Breast epithelium (tissue), 4 donors: ENCODE measurements around the gene CBFA2T3. TPM values are rescaled to one million over a fixed set of nuclear protein-coding genes. Genes with fewer than 3 reads are reported as not detected.

Experiments used
- DNase-seq, 2 donors: peaks; one replicate each; pipeline ENCODE4 v3.0.0-alpha.2; 2019; ENCODE audit warnings: low spot score in 2 of 2
- H3K27ac ChIP-seq, 2 donors: fragments of 200-600 bp; sonication (generic) in 1 of 2; one replicate each; pipeline ENCODE4 v1.5.1; 2016 to 2019; ENCODE audit warnings: mild to moderate bottlenecking in 1 of 2
- H3K27me3 ChIP-seq, 2 donors: fragments of 200-600 bp; sonication (generic) in 1 of 2; one replicate each; pipeline versions ENCODE4 v1.5.1 to v1.6.0; 2017 to 2019; ENCODE audit warnings: control low read depth in 1 of 2, mild to moderate bottlenecking in 1 of 2
- H3K36me3 ChIP-seq: fragments of 200-600 bp; one replicate; pipeline ENCODE4 v1.5.1; 2019
- H3K4me1 ChIP-seq, 2 donors: fragments of 200-600 bp; sonication (generic); one replicate each; pipeline ENCODE4 v1.5.1; 2016 to 2019; ENCODE audit warnings: control low read depth in 1 of 2
- H3K4me3 ChIP-seq, 3 donors: fragments of 200-600 bp; sonication (generic); 1 replicate in 2 of 3; 2 replicates in 1 of 3; pipeline ENCODE4 v1.5.1; 2016 to 2019; ENCODE audit warnings: mild to moderate bottlenecking in 3 of 3, moderate library complexity in 2 of 3
- H3K9me3 ChIP-seq, 2 donors: fragments of 200-600 bp; sonication (generic) in 1 of 2; one replicate each; pipeline ENCODE4 v1.5.1; 2016 to 2019; ENCODE audit warnings: control low read depth in 1 of 2
- CTCF ChIP-seq, 3 donors: fragments of 450-650 bp; IDR thresholded peaks; one replicate each; pipeline ENCODE4 v1.5.1; 2016 to 2017; ENCODE audit warnings: antibody characterized with exemption in 3 of 3, mild to moderate bottlenecking in 3 of 3, moderate library complexity in 3 of 3
- POLR2A ChIP-seq: fragments of 450-650 bp; IDR thresholded peaks from one replicate; pipeline ENCODE4 v1.6.1; 2016; ENCODE audit warnings: antibody characterized with exemption, mild to moderate bottlenecking, moderate library complexity
- POLR2AphosphoS5 ChIP-seq, 3 donors: sonication (generic); formaldehyde crosslinking; IDR thresholded peaks; one replicate each; pipeline ENCODE4 v1.6.1; 2017; ENCODE audit warnings: antibody characterized with exemption in 3 of 3
- intact Hi-C: fragments of 100-400 bp; cut with DNase I; formaldehyde crosslinking; loops from one replicate; pipeline ENCODE4 v1.15.1; 2023; ENCODE audit warnings: low total_unique reads
- total RNA-seq, 3 donors: library from RNA; depleted of rRNA; stranded (reverse); fragments of >200 nt; gene quantifications; one replicate each; pipeline ENCODE4 v1.1.0, GENCODE V29; 2016

Gene CBFA2T3
- total RNA-seq, 3 donors from 2014 or later = 0.64 to 2.3 (median 0.88) TPM

- Histone ChIP-seq H3K36me3 (no peaks in the 10 kb centered on the region), H3K4me1 (peaks cover 0 to 6% of the 10 kb centered on the region in 2 donors), H3K9me3 (no peaks in the 10 kb centered on the region), H3K4me3 (no peak overlapping the region), H3K27me3 (peaks cover 2 to 24% of the 10 kb centered on the region in 2 donors), H3K27ac (no peak overlapping the region)
- no peak for DNase-seq
- intact Hi-C loops = no loop called here
- TF ChIP-seq CTCF (IDR thresholded peaks at IDR 0.05) = no peak
- no peak for TF ChIP-seq POLR2AphosphoS5 (IDR thresholded peaks at IDR 0.05)
Measured at GRCh38 chr16:88945473-88945872, 31.5 kb downstream of the CBFA2T3 start.

- Histone ChIP-seq H3K27ac (no peak overlapping the region), H3K4me3 (no peak overlapping the region), H3K4me1 (peaks cover 0 to 19% of the 10 kb centered on the region in 2 donors), H3K9me3 (no peaks in the 10 kb centered on the region), H3K27me3 (peaks cover 2 to 36% of the 10 kb centered on the region in 2 donors), H3K36me3 (no peaks in the 10 kb centered on the region)
- TF ChIP-seq CTCF (IDR thresholded peaks at IDR 0.05) (no peak), POLR2AphosphoS5 (IDR thresholded peaks at IDR 0.05) (no peak), POLR2A (no peak)
- intact Hi-C loops = no loop called here
- no peak for DNase-seq
Measured at GRCh38 chr16:88943741-88944140, 33.3 kb downstream of the CBFA2T3 start.

GRCh38 chr16:88943131-88943664 lies 33.8 kb downstream of the CBFA2T3 start:
- Histone ChIP-seq H3K27ac (no peak overlapping the region), H3K4me3 (no peak overlapping the region), H3K9me3 (no peaks in the 10 kb centered on the region), H3K36me3 (no peaks in the 10 kb centered on the region), H3K4me1 (peaks cover 0 to 19% of the 10 kb centered on the region in 2 donors), H3K27me3 (peaks cover 2 to 36% of the 10 kb centered on the region in 2 donors)
- intact Hi-C loops = no loop called here
- TF ChIP-seq CTCF (IDR thresholded peaks at IDR 0.05) = no peak
- no peak for TF ChIP-seq POLR2A
- TF ChIP-seq POLR2AphosphoS5 (IDR thresholded peaks at IDR 0.05) = no peak
- no peak for DNase-seq

DNA sequence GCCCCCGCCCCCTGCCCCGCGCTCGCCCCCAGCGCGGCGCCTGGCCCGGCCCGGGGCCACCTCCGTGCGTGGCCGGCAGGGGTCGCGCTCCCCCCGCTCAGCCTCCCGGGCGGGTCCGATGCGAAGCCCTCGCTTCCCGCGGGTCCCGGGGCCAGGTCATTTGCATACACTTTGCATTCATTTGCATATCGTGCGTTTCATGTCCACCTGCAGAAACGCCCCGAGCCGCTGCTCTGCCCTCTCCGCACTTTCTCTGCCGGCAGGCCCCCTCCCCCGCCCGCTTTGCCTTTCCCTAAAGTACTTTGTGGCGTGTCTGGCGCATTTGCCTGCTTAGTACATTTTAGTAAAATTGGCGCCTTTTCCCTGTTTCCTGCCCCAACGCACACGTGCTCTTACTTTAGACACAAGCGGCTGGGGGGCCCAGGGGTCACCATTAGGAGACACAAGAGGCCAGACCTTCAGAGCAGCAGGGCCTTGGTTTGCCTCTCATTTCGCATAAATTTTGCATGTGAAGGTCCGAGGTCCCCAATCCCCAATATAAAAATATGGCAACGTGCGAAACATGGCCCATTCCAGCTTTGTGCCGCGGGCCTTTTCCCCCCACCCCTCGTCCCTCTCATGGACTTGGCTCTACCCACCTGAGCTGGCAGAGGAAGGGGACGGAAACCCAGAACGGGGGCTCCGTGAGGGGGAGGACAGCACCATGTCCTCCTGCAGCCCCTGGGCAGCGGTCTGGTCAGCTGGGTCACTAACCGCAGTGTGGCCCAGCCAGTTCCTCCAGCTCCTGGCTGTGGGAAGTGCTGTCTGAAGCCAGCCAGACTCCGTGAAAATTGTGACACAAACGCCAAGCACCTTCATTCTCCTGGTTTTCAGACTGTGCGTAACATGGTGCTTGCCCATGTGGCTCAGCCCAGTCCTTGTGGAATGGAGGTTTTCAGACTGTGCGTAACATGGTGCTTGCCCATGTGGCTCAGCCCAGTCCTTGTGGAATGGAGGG lies 34.8 kb downstream of the CBFA2T3 start:
- Histone ChIP-seq H3K27ac (no peak overlapping the region), H3K9me3 (no peaks in the 10 kb centered on the region), H3K4me3 (peak overlapping the region; percentile 49 to 82 (median 57)), H3K36me3 (no peaks in the 10 kb centered on the region), H3K27me3 (peaks cover 2 to 29% of the 10 kb centered on the region in 2 donors), H3K4me1 (peaks cover 0 to 19% of the 10 kb centered on the region in 2 donors)
- intact Hi-C loops = no loop called here
- no peak for DNase-seq
- TF ChIP-seq CTCF (IDR thresholded peaks at IDR 0.05) (peak in 2 of 3 donors; percentile 27 to 54), POLR2A (no peak)
